Measurements from ENCODE around the gene ARHGEF12.

GRCh38 chr11:120529214-120529613 is 193.0 kb downstream of the ARHGEF12 start:
- TF ChIP-seq CTCF (IDR thresholded peaks at IDR 0.05) (no peak), EZH2 (IDR thresholded peaks at IDR 0.05; ENCODE audit: borderline replicate concordance, insufficient read depth, low read depth, low read length, poor library complexity, severe bottlenecking) (no peak)
